GM12892 (cell line): ENCODE data around the gene SH3RF3.

ENCODE experiments used
- POLR2A ChIP-seq: IDR thresholded peaks from 2 replicates; pipeline ENCODE4 v1.6.1; 2011; ENCODE audit warnings: low read depth, low read length, control low read depth
- TAF1 ChIP-seq: IDR thresholded peaks from 2 replicates; pipeline ENCODE4 v1.6.1; 2011; ENCODE audit warnings: low read depth, mild to moderate bottlenecking, control low read depth, low read length, borderline replicate concordance

GRCh38 chr2:109197491-109198418, 68.8 kb downstream of the SH3RF3 start:
- TF ChIP-seq POLR2A = no peak
- no peak for TF ChIP-seq TAF1
